ENCODE results near the gene NIPSNAP2. TPM values are rescaled to one million over a fixed set of nuclear protein-coding genes. Genes with fewer than 3 reads are reported as not detected.

The NIPSNAP2 gene
- total and polyA plus RNA-seq, 2 of the 13 experiments (the other 11 are each of a cell fraction or from before 2014, with no cell fraction given): 40.3 to 61.5 TPM

DNA sequence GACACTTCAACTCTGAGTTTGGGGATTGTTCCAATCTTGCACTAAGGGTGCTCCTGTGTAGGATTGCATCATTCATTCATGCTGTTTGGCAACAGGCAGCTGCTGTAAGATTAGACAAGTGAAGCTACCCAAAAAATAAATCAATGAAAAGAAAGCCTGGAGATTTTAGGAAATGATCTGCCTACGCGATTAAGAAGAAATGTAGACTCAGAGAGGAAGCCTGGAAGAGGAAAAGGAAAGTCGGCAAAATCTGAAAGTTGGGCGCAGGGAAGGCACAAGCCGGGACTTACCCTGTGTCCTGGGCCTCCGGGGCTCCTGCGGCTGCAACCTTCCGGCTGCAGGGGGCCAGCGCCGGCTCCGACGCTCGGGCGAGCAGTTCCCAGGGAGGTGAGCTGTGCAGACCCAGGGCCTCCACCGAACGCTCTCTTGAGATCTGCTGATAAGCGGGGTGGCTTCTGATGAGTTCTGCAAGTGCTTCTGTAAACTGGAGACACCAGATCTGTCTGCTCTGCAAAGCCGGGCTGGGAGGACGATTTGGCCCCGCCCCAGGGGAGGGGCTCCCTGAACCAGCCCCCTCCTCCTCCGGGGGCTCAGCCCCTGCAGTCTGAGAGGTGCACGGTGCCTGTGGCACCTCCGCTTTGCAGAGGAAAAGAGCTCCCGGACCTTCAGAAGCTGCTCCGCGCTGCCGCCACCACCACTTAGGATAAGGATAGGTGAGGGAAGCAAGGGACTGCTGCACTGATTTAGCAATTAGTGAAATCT is 69.5 kb downstream of the NIPSNAP2 start (continued):
- TF ChIP-seq, protein P1, sequence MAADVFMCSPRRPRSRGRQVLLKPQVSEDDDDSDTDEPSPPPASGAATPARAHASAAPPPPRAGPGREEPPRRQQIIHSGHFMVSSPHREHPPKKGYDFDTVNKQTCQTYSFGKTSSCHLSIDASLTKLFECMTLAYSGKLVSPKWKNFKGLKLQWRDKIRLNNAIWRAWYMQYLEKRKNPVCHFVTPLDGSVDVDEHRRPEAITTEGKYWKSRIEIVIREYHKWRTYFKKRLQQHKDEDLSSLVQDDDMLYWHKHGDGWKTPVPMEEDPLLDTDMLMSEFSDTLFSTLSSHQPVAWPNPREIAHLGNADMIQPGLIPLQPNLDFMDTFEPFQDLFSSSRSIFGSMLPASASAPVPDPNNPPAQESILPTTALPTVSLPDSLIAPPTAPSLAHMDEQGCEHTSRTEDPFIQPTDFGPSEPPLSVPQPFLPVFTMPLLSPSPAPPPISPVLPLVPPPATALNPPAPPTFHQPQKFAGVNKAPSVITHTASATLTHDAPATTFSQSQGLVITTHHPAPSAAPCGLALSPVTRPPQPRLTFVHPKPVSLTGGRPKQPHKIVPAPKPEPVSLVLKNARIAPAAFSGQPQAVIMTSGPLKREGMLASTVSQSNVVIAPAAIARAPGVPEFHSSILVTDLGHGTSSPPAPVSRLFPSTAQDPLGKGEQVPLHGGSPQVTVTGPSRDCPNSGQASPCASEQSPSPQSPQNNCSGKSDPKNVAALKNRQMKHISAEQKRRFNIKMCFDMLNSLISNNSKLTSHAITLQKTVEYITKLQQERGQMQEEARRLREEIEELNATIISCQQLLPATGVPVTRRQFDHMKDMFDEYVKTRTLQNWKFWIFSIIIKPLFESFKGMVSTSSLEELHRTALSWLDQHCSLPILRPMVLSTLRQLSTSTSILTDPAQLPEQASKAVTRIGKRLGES (CRISPR knock-in tag; IDR thresholded peaks at IDR 0.05; ENCODE audit: borderline replicate concordance): no peak
- TF ChIP-seq AGO2 (optimal IDR thresholded peaks at IDR 0.05; ENCODE audit: low read depth, low read length) (peak; percentile 59), ZNF207 (IDR thresholded peaks at IDR 0.05; ENCODE audit: borderline replicate concordance) (no peak), ZNF883 (CRISPR knock-in tag; IDR thresholded peaks at IDR 0.05; ENCODE audit: not compliant biosample characterization) (peak; percentile 72), ZZZ3 (CRISPR knock-in tag; IDR thresholded peaks at IDR 0.05; ENCODE audit: borderline replicate concordance) (no peak), KLF13 (CRISPR knock-in tag; IDR thresholded peaks at IDR 0.05) (no peak), ZNF235 (CRISPR knock-in tag; IDR thresholded peaks at IDR 0.05; ENCODE audit: borderline replicate concordance) (no peak; the same call in 1 of the 2 replicates), ZNF607 (CRISPR knock-in tag; IDR thresholded peaks at IDR 0.05; ENCODE audit: borderline replicate concordance) (no peak), ELF1 (CRISPR knock-in tag; IDR thresholded peaks at IDR 0.05) (peak; percentile 6; the same call in 1 of the 2 replicates), PITX1 (CRISPR knock-in tag; IDR thresholded peaks at IDR 0.05) (peak; percentile 57; the same call in 1 of the 2 replicates), KDM2A (CRISPR knock-in tag; IDR thresholded peaks at IDR 0.05; ENCODE audit: borderline replicate concordance, low read depth) (peak; percentile 58; the same call in 1 of the 2 replicates), SALL2 (CRISPR knock-in tag; IDR thresholded peaks at IDR 0.05) (no peak), ZNF704 (CRISPR knock-in tag; IDR thresholded peaks at IDR 0.05; ENCODE audit: borderline replicate concordance) (no peak), WIZ (CRISPR knock-in tag; IDR thresholded peaks at IDR 0.05) (no peak)
- TF ChIP-seq, protein P2, sequence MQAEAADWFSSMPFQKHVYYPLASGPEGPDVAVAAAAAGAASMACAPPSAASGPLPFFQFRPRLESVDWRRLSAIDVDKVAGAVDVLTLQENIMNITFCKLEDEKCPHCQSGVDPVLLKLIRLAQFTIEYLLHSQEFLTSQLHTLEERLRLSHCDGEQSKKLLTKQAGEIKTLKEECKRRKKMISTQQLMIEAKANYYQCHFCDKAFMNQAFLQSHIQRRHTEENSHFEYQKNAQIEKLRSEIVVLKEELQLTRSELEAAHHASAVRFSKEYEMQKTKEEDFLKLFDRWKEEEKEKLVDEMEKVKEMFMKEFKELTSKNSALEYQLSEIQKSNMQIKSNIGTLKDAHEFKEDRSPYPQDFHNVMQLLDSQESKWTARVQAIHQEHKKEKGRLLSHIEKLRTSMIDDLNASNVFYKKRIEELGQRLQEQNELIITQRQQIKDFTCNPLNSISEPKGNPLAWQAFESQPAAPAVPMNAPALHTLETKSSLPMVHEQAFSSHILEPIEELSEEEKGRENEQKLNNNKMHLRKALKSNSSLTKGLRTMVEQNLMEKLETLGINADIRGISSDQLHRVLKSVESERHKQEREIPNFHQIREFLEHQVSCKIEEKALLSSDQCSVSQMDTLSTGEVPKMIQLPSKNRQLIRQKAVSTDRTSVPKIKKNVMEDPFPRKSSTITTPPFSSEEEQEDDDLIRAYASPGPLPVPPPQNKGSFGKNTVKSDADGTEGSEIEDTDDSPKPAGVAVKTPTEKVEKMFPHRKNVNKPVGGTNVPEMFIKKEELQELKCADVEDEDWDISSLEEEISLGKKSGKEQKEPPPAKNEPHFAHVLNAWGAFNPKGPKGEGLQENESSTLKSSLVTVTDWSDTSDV (CRISPR knock-in tag; IDR thresholded peaks at IDR 0.05): peak; percentile 34; the same call in 1 of the 2 replicates
- TF ChIP-seq, protein P3, sequence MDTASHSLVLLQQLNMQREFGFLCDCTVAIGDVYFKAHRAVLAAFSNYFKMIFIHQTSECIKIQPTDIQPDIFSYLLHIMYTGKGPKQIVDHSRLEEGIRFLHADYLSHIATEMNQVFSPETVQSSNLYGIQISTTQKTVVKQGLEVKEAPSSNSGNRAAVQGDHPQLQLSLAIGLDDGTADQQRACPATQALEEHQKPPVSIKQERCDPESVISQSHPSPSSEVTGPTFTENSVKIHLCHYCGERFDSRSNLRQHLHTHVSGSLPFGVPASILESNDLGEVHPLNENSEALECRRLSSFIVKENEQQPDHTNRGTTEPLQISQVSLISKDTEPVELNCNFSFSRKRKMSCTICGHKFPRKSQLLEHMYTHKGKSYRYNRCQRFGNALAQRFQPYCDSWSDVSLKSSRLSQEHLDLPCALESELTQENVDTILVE (CRISPR knock-in tag; IDR thresholded peaks at IDR 0.05): peak; percentile 49; the same call in 1 of the 2 replicates
- TF ChIP-seq, protein P4, sequence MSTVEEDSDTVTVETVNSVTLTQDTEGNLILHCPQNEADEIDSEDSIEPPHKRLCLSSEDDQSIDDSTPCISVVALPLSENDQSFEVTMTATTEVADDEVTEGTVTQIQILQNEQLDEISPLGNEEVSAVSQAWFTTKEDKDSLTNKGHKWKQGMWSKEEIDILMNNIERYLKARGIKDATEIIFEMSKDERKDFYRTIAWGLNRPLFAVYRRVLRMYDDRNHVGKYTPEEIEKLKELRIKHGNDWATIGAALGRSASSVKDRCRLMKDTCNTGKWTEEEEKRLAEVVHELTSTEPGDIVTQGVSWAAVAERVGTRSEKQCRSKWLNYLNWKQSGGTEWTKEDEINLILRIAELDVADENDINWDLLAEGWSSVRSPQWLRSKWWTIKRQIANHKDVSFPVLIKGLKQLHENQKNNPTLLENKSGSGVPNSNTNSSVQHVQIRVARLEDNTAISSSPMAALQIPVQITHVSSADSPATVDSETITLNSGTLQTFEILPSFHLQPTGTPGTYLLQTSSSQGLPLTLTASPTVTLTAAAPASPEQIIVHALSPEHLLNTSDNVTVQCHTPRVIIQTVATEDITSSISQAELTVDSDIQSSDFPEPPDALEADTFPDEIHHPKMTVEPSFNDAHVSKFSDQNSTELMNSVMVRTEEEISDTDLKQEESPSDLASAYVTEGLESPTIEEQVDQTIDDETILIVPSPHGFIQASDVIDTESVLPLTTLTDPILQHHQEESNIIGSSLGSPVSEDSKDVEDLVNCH (CRISPR knock-in tag; IDR thresholded peaks at IDR 0.05): no peak
